Bronchial epithelial cell (primary cell): Measurements from ENCODE around the gene RUNX2. TPM values are rescaled to one million over a fixed set of nuclear protein-coding genes. Genes with fewer than 3 reads are reported as not detected.

Source experiments
- DNase-seq: peaks from one replicate; pipeline ENCODE4 v3.0.0-alpha.2; 2010; ENCODE audit warnings: low read depth
- FAIRE-seq: peaks from 2 replicates; lab custom pipeline; 2011; peaks lifted over from hg19 to GRCh38; lab: Jason Lieb, UNC
- H3K27me3 ChIP-seq: 2 replicates; pipeline ENCODE4 v1.5.1; 2011; ENCODE audit warnings: low read length; ENCODE audit not compliant: control insufficient read depth, insufficient read depth
- H3K36me3 ChIP-seq: 2 replicates; pipeline ENCODE4 v1.5.1; 2011; ENCODE audit warnings: low read length; ENCODE audit not compliant: control insufficient read depth, insufficient read depth
- H3K4me3 ChIP-seq: 2 replicates; pipeline ENCODE4 v1.5.1; 2011; ENCODE audit warnings: mild to moderate bottlenecking, low read depth, low read length, control low read depth
- total RNA-seq: library from RNA; depleted of rRNA; stranded (reverse); fragments of >200 nt; gene quantifications from 2 replicates; pipeline ENCODE4 v1.2.1, GENCODE V29; 2014
- TF ChIP-seq, protein P1 (sequence below): IDR thresholded peaks from 2 replicates; pipeline ENCODE4 v1.5.1; 2011; ENCODE audit warnings: mild to moderate bottlenecking, moderate library complexity, low read length, control low read depth, inconsistent platforms; ENCODE audit not compliant: insufficient read depth, severe bottlenecking

RUNX2 gene
- total RNA-seq, 1 donor from 2014 or later, result 0.79 TPM

DNA sequence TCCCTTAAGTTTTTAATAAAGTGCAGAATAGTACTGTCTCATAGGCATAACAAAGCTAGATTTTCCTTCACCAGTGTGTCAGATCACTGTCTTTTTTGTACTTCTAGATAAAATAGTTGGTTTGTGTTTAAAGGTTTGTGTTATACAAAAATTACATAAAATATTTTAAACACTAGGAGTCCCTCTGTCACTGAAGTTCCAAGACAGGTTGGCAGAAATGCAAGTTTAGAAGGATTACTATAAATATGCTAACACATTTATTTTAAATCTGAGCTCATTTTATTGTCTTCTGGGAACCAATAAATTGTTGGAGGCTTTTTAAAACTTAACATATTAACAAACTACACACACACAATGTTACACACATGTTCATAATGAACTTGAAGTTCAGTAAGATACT lies 30.8 kb upstream of the RUNX2 start:
- TF ChIP-seq, protein P1, sequence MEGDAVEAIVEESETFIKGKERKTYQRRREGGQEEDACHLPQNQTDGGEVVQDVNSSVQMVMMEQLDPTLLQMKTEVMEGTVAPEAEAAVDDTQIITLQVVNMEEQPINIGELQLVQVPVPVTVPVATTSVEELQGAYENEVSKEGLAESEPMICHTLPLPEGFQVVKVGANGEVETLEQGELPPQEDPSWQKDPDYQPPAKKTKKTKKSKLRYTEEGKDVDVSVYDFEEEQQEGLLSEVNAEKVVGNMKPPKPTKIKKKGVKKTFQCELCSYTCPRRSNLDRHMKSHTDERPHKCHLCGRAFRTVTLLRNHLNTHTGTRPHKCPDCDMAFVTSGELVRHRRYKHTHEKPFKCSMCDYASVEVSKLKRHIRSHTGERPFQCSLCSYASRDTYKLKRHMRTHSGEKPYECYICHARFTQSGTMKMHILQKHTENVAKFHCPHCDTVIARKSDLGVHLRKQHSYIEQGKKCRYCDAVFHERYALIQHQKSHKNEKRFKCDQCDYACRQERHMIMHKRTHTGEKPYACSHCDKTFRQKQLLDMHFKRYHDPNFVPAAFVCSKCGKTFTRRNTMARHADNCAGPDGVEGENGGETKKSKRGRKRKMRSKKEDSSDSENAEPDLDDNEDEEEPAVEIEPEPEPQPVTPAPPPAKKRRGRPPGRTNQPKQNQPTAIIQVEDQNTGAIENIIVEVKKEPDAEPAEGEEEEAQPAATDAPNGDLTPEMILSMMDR, result no peak
- FAIRE-seq, result no peak

DNA sequence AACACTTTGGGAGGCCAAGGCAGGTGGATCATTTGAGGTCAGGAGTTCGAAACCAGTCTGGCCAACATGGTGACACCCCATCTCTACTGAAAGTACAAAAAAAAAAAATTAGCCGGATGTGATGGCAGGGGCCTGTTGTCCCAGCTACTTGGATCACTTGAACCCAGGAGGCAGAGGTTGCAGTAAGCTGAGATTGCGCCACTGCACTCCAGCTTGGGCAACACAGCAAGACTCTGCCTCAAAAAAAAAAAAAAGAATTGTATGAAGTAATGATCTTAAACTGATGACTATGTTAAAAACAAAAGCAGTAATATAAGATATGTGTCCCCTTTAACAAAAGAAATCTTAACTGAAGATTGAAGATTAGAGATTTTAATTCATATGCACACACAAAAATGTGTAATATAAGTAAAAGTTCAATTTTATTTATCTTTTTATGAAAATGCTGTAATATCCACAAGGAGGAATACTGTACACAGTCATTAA lies 29.0 kb upstream of the RUNX2 start:
- no peak for FAIRE-seq
- DNase-seq, result no peak
- Histone ChIP-seq H3K4me3 (no peak overlapping the region), H3K36me3 (no peaks in the 10 kb centered on the region), H3K27me3 (no peaks in the 10 kb centered on the region)
- TF ChIP-seq, protein P1, result no peak

More for the DNA sequence above, 30.8 kb upstream of the RUNX2 start:
- Histone ChIP-seq H3K36me3 (no peaks in the 10 kb centered on the region), H3K4me3 (no peak overlapping the region), H3K27me3 (no peaks in the 10 kb centered on the region)
- no peak for DNase-seq

DNA sequence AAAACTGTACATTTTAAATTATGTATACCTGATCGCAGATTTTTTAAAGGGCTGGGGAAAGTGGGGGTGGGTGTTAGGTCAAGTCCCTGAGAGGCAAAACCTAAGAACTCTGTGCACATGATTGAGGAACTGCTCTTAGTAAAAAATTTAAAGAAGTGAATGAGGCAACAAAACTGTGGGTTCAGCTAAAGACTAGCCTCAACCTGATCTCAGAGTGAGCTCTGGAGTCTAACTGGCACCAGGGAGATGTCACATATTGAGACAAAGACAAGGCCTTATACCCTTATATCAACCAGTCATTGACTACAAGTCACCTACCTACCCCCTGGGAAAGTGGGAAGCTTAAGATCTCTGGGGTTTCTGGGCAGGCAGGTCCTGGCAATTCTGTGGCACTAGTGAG lies 27.4 kb upstream of the RUNX2 start:
- FAIRE-seq, result no peak
- TF ChIP-seq, protein P1, result no peak
- DNase-seq, result no peak
- H3K4me3 ChIP-seq, result no peak overlapping the region
- no peaks in the 10 kb centered on the region for H3K36me3 ChIP-seq
- H3K27me3 ChIP-seq, result no peaks in the 10 kb centered on the region

DNA sequence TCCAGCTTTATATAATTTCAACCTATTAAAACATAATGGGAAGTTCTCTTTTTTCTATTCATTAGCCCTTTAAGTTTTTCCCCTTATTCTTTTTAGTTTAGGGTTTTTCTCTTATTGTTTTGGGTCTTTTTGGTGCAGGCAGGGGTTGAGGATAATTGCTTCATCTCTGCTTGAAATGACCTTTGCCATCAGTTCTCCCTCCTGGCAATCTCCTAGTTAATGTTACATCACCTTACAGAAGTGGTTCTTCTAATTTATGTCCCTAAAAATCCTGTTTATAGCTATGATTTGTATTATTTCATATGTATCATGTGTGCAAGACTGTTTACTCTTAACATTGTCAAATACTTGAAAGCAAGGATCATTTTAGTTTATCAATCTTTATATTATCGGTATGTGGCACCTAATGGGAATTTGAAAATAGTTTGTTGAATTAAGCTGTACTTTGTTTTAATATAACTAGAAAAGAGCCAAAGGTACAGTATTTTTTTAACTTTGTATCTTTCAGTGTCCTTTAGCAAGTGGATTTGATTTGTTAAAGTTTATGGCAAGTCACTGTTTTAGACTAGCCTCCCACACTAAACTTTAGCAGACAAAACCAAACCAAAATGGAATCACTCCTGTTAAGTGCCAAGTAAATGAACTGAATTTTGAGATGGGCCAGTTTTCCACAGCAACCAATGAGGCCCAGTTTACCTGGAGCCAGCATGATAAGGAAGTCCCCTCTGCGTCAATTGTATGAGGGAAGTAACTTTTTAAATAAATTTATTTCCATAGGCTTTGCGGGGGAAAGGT lies 26.6 kb upstream of the RUNX2 start:
- no peaks in the 10 kb centered on the region for H3K27me3 ChIP-seq
- DNase-seq (no peak), FAIRE-seq (no peak)
- H3K4me3 ChIP-seq, result no peak overlapping the region
- TF ChIP-seq, protein P1, result no peak
- no peaks in the 10 kb centered on the region for H3K36me3 ChIP-seq

DNA sequence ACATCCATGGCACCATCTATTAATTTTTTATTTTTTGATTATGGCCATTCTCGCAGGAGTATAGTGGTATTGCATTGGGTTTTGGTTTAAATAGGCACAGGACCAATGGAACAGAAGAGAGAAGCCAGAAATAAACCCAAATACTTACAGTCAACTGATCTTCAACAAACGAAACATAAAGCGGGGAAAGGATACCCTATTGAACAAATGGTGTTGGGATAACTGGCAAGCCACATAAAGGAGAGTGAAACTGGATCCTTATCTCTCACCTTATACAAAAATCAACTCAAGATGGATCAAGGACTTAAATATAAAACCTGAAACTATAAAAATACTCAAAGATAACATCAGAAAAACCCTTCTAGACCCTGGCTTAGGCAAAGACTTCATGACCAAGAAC lies 25.3 kb upstream of the RUNX2 start:
- H3K4me3 ChIP-seq, result no peak overlapping the region
- DNase-seq, result no peak
- no peaks in the 10 kb centered on the region for H3K27me3 ChIP-seq
- FAIRE-seq, result no peak
- TF ChIP-seq, protein P1, result no peak
- no peaks in the 10 kb centered on the region for H3K36me3 ChIP-seq
